ENCODE measurements around the gene TMPRSS11B.
"Not testable (repeated sequence)": the region's sequence is repeated elsewhere in the genome, so short reads cannot be mapped to it uniquely, and the experiment has no call there.

DNA sequence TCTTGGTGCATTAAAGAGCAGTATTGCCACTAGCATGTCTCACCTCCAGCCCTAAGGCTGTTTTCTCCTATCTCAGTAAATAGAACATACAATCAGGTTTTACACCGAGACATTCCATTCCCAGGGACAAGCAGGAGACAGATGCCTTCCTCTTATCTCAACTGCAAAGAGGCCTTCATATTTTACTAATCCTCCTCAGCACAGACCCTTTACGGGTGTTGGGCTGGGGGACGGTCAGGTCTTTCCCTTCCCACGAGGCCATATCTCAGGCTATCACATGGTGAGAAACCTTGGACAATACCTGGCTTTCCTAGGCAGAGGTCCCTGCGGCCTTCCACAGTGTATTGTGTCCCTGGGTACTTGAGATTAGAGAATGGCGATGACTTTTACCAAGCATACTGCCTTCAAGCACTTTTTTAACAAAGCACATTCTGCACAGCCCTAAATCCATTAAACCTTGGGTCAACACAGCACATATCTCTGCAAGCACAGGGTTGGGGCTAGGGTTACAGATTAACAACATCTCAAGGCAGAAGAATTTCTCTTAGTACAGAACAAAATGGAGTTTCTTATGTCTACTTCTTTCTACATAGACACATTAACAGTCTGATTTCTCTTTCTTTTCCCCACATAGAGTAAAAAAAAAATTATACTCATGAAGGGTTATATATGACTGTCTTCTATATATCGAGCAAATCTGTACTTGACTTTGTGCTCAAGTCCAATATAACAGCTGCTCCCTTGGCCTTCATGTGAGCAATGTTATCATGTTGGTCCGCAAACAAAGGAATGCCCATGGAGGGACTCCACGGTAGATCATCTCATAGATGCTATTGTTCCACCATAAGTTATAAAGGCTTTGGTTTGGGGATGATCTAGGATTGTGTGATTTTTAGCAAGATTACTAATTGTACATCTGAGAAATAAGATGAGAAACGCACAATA lies 36.6 kb upstream of the TMPRSS11B start:
- TF ChIP-seq EZH2 (IDR thresholded peaks at IDR 0.05; ENCODE audit: borderline replicate concordance, insufficient read depth, low read length, poor library complexity, severe bottlenecking); POLR2AphosphoS5 (IDR thresholded peaks at IDR 0.05); RAD21 (conservative IDR thresholded peaks at IDR 0.05); CTCF (IDR thresholded peaks at IDR 0.05; ENCODE audit: poor library complexity, severe bottlenecking); REST (IDR thresholded peaks at IDR 0.05; ENCODE audit: borderline replicate concordance); EP300 (conservative IDR thresholded peaks at IDR 0.05; ENCODE audit: poor library complexity, severe bottlenecking); MXI1 (conservative IDR thresholded peaks at IDR 0.05; ENCODE audit: poor library complexity, severe bottlenecking); TAF1 (IDR thresholded peaks at IDR 0.05; ENCODE audit: low read depth): not testable (repeated sequence)
